IMR-90 (cell line): ENCODE results near the gene PARL. TPM values are rescaled to one million over a fixed set of nuclear protein-coding genes. Genes with fewer than 3 reads are reported as not detected.

ENCODE experiments used
- ATAC-seq: fragments of 200-7000 bp; cut with Tn5 transposase; 2 replicates; pipeline ENCODE4 v1.9.1; 2020; ENCODE audit warnings: low read depth, mild to moderate bottlenecking, moderate library complexity
- BruUV-seq: library from RNA; stranded (reverse); fragments of 400-500 nt; replicated peaks from 2 replicates; lab custom pipeline; 2021; lab: Mats Ljungman, UMichigan
- CTCF ChIA-PET: fragments of 300-600 bp; formaldehyde crosslinking; extraction: SDS; loops from one replicate; lab custom pipeline; 2021; ENCODE audit warnings: antibody characterized with exemption; lab: Yijun Ruan, JAX
- POLR2A ChIA-PET: fragments of 300-600 bp; sonication (Branson Sonifier 250); formaldehyde crosslinking; loops from one replicate; lab custom pipeline; 2022; ENCODE audit warnings: antibody characterized with exemption; ENCODE audit not compliant: unreplicated experiment; lab: Charles Lee
- DNase-seq: peaks from one replicate; pipeline ENCODE4 v3.0.0; 2013
- H2AFZ ChIP-seq: replicated peaks from 2 replicates; pipeline ENCODE3; 2013; ENCODE audit warnings: low read length, mild to moderate bottlenecking; ENCODE audit not compliant: poor library complexity
- H2AK5ac ChIP-seq: 2 replicates; pipeline ENCODE4 v1.6.1; 2013; ENCODE audit warnings: low read depth, low read length, inconsistent platforms
- H2AK9ac ChIP-seq: replicated peaks from 2 replicates; pipeline ENCODE3; 2013; ENCODE audit warnings: mild to moderate bottlenecking, low read depth, low read length, moderate library complexity; ENCODE audit not compliant: poor library complexity
- H2BK120ac ChIP-seq: 2 replicates; pipeline ENCODE4 v1.6.1; 2013; ENCODE audit warnings: low read depth, low read length, inconsistent platforms
- H2BK15ac ChIP-seq: 3 replicates; pipeline ENCODE4 v1.6.1; 2013; ENCODE audit warnings: low read depth, low read length, inconsistent platforms
- H2BK20ac ChIP-seq: 2 replicates; pipeline ENCODE4 v1.6.1; 2013; ENCODE audit warnings: low read depth, mild to moderate bottlenecking, inconsistent platforms, low read length, moderate library complexity
- H2BK5ac ChIP-seq: 2 replicates; pipeline ENCODE4 v1.6.1; 2013; ENCODE audit warnings: mild to moderate bottlenecking, low read depth, low read length, inconsistent platforms; ENCODE audit not compliant: poor library complexity, severe bottlenecking
- H3K14ac ChIP-seq: replicated peaks from 2 replicates; pipeline ENCODE4 v1.6.1; 2013; ENCODE audit warnings: low read depth, low read length, inconsistent platforms
- H3K18ac ChIP-seq: 2 replicates; pipeline ENCODE4 v1.6.1; 2013; ENCODE audit warnings: low read depth, low read length, control low read depth
- H3K23ac ChIP-seq: 2 replicates; pipeline ENCODE4 v1.6.1; 2013; ENCODE audit warnings: low read depth, low read length, inconsistent platforms
- H3K27ac ChIP-seq: 2 replicates; pipeline ENCODE4 v1.5.1; 2013; ENCODE audit warnings: mild to moderate bottlenecking, control low read depth, low read length; ENCODE audit not compliant: insufficient read depth
- H3K27me3 ChIP-seq: 2 replicates; pipeline ENCODE4 v1.6.1; 2013; ENCODE audit warnings: low read length; ENCODE audit not compliant: control insufficient read depth, insufficient read depth
- H3K36me3 ChIP-seq: 2 replicates; pipeline ENCODE4 v1.6.1; 2013; ENCODE audit warnings: low read length, mixed read lengths; ENCODE audit not compliant: control insufficient read depth, insufficient read depth
- H3K4ac ChIP-seq: 2 replicates; pipeline ENCODE4 v1.6.1; 2013; ENCODE audit warnings: low read depth, low read length, inconsistent platforms
- H3K4me1 ChIP-seq: 2 replicates; pipeline ENCODE4 v1.6.1; 2013; ENCODE audit warnings: low read length, mixed read lengths; ENCODE audit not compliant: control insufficient read depth, insufficient read depth
- H3K4me2 ChIP-seq: 2 replicates; pipeline ENCODE4 v1.6.1; 2013; ENCODE audit warnings: low read depth, mild to moderate bottlenecking, control low read depth, low read length, moderate library complexity
- H3K4me3 ChIP-seq: 2 replicates; pipeline ENCODE4 v1.5.1; 2013; ENCODE audit warnings: low read depth, mild to moderate bottlenecking, control low read depth, low read length, moderate library complexity; ENCODE audit not compliant: insufficient read depth
- H3K56ac ChIP-seq: 2 replicates; pipeline ENCODE4 v1.6.1; 2013; ENCODE audit warnings: low read length, inconsistent platforms; ENCODE audit not compliant: insufficient read depth; ENCODE audit errors: extremely low read depth
- H3K79me1 ChIP-seq, 2 experiments: 2 replicates each; pipeline ENCODE4 v1.6.1; 2013; ENCODE audit warnings: low read length in 2 of 2, inconsistent platforms in 1 of 2, low read depth in 1 of 2
- H3K9ac ChIP-seq: 2 replicates; pipeline ENCODE4 v1.6.1; 2013; ENCODE audit warnings: low read depth, low read length, control low read depth
- H3K9me1 ChIP-seq: 2 replicates; pipeline ENCODE4 v1.6.1; 2013; ENCODE audit warnings: low read length, inconsistent platforms; ENCODE audit not compliant: insufficient read depth
- H3K9me3 ChIP-seq: 2 replicates; pipeline ENCODE4 v1.6.1; 2013; ENCODE audit warnings: low read length; ENCODE audit not compliant: control insufficient read depth, insufficient read depth
- H4K20me1 ChIP-seq: 2 replicates; pipeline ENCODE4 v1.6.1; 2013; ENCODE audit warnings: low read length, inconsistent platforms; ENCODE audit not compliant: insufficient read depth
- H4K5ac ChIP-seq: 2 replicates; pipeline ENCODE4 v1.6.1; 2013; ENCODE audit warnings: mild to moderate bottlenecking, low read depth, low read length, control low read depth
- H4K8ac ChIP-seq, 2 experiments: 2 replicates each; pipeline ENCODE4 v1.6.1; 2013; ENCODE audit warnings: low read depth in 2 of 2, low read length in 2 of 2, control low read depth in 1 of 2, inconsistent platforms in 1 of 2
- H4K91ac ChIP-seq: 2 replicates; pipeline ENCODE4 v1.6.1; 2013; ENCODE audit warnings: low read depth, low read length, inconsistent platforms; ENCODE audit not compliant: insufficient read depth
- BHLHE40 ChIP-seq: fragments of 150-350 bp; IDR thresholded peaks from 2 replicates; pipeline ENCODE4 v1.6.1; 2016; ENCODE audit warnings: mild to moderate bottlenecking, low read depth, low read length
- MAZ ChIP-seq: IDR thresholded peaks from 2 replicates; pipeline ENCODE4 v1.6.1; 2012; ENCODE audit warnings: low read depth, mild to moderate bottlenecking, low read length, improper control_type of control experiment, moderate library complexity, borderline replicate concordance
- NFE2L2 ChIP-seq: fragments of 150-350 bp; IDR thresholded peaks from 2 replicates; pipeline ENCODE4 v1.6.1; 2016; ENCODE audit warnings: low read depth, mild to moderate bottlenecking, low read length
- POLR2A ChIP-seq: IDR thresholded peaks from 2 replicates; pipeline ENCODE4 v1.6.1; 2012; ENCODE audit warnings: mild to moderate bottlenecking, low read depth, low read length
- RAD21 ChIP-seq: IDR thresholded peaks from 2 replicates; pipeline ENCODE4 v1.6.1; 2012; ENCODE audit warnings: low read length, improper control_type of control experiment
- SMC3 ChIP-seq: fragments of 150-350 bp; IDR thresholded peaks from 2 replicates; pipeline ENCODE4 v1.6.1; 2016; ENCODE audit warnings: low read depth, mild to moderate bottlenecking, antibody characterized with exemption, low read length, moderate library complexity
- WGBS, 2 experiments: methylation state at CpG; one replicate each; pipeline versions ENCODE4 v1.1.5 to v1.1.7; 2013; ENCODE audit warnings: missing lambda C conversion rate in 2 of 2; ENCODE audit not compliant: insufficient read length in 1 of 2; ENCODE audit errors: extremely low coverage in 2 of 2; 5-methylcytosine and 5-hydroxymethylcytosine counted together
- dilution Hi-C: fragments of 300-500 bp; cut with HindIII; formaldehyde crosslinking; loops from one replicate; pipeline ENCODE4 v1.14.3; 2018; ENCODE audit warnings: low sequenced_read_pairs; ENCODE audit not compliant: unreplicated experiment
- in situ Hi-C: fragments of 300-500 bp; cut with MboI; formaldehyde crosslinking; loops from 3 replicates; pipeline ENCODE4 v1.14.3; 2019; ENCODE audit warnings: low sequenced_read_pairs, inconsistent platforms, mixed read lengths
- intact Hi-C: fragments of 100-400 bp; cut with micrococcal nuclease; formaldehyde crosslinking; loops from 2 replicates; pipeline ENCODE4 v1.10.0; 2022
- polyA plus RNA-seq, 3 experiments: library from polyadenylated mRNA; depleted of rRNA; stranded (reverse); fragments of >200 nt; gene quantifications; 2 replicates each; pipeline ENCODE4 v1.2.3, GENCODE V29; 2012; ENCODE audit warnings: low replicate concordance in 1 of 3
- total RNA-seq: library from RNA; depleted of rRNA; stranded (reverse); fragments of >200 nt; gene quantifications from 2 replicates; pipeline ENCODE4 v1.2.3, GENCODE V29; 2012

PARL gene
- total and polyA plus RNA-seq, 2 of the 4 experiments (the other 2 are of a cell fraction): 35.5 to 42.6 TPM

DNA sequence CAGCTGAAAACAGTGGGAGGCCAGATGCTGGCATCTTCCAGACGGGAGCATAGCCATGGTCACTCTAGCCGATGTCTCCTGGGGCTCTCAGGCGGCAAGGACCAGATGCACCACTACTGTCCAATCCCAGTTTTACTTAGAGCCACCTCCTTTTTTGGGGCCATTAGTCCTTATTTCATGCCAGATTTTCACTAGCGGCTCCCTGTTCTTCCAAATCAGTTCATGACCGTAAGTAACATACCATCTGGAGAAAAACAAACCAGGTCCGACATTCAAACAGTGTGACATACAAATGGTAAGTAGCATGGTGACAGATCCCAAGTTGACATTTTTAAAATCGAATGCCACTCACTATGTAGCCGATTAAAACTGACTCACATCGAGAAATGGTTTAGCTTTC lies 55.2 kb downstream of the PARL start:
- H3K4me1 ChIP-seq: no peaks in the 10 kb centered on the region
- H3K79me1 ChIP-seq: peaks cover 5 to 12% of the 10 kb centered on the region in 2 experiments; a peak in 2 of 4 replicates
- no peak overlapping the region for H2BK20ac ChIP-seq
- intact Hi-C loops (no loop called here), dilution Hi-C loops (no loop called here), in situ Hi-C loops (no loop called here)
- no peaks in the 10 kb centered on the region for H3K9me1 ChIP-seq
- DNase-seq (no peak), ATAC-seq (no peak)
- BruUV-seq: no TSS peak
- no peak overlapping the region for H2BK120ac ChIP-seq
- no peak overlapping the region for H2BK15ac ChIP-seq
- H2BK5ac ChIP-seq: no peak overlapping the region
- H2AK9ac ChIP-seq: no peak overlapping the region
- no peak overlapping the region for H4K5ac ChIP-seq
- no peak overlapping the region for H3K18ac ChIP-seq
- H3K14ac ChIP-seq: no peak overlapping the region
- ChIA-PET CTCF (no interaction called here), POLR2A (no interaction called here)
- no peak overlapping the region for H3K4me3 ChIP-seq
- no peaks in the 10 kb centered on the region for H3K9me3 ChIP-seq
- no peak overlapping the region for H3K27ac ChIP-seq
- H4K8ac ChIP-seq: no peak overlapping the region
- H3K4me2 ChIP-seq: no peak overlapping the region
- H3K36me3 ChIP-seq: peaks cover 38% of the 10 kb centered on the region
- no peak overlapping the region for H2AFZ ChIP-seq
- H2AK5ac ChIP-seq: no peak overlapping the region
- H4K20me1 ChIP-seq: peaks cover 10% of the 10 kb centered on the region
- H3K9ac ChIP-seq: no peak overlapping the region
- no peaks in the 10 kb centered on the region for H3K27me3 ChIP-seq
- no peak overlapping the region for H3K4ac ChIP-seq
- no peak overlapping the region for H3K56ac ChIP-seq
- H4K91ac ChIP-seq: no peak overlapping the region
- no peak overlapping the region for H3K23ac ChIP-seq
- WGBS, 2 experiments: 94% methylated on average over 4 of the region's 9 CpGs; no CpG with 5 or more reads in 1 of the 2 experiments
- TF ChIP-seq POLR2A: no peak
- no peak for TF ChIP-seq NFE2L2
- no peak for TF ChIP-seq MAZ
- no peak for TF ChIP-seq SMC3
- no peak for TF ChIP-seq BHLHE40
- TF ChIP-seq RAD21: no peak
